Measurements from ENCODE around the gene DECR2.
"Not testable (repeated sequence)": the region's sequence is repeated elsewhere in the genome, so short reads cannot be mapped to it uniquely, and the experiment has no call there.

DECR2 gene, protein sequence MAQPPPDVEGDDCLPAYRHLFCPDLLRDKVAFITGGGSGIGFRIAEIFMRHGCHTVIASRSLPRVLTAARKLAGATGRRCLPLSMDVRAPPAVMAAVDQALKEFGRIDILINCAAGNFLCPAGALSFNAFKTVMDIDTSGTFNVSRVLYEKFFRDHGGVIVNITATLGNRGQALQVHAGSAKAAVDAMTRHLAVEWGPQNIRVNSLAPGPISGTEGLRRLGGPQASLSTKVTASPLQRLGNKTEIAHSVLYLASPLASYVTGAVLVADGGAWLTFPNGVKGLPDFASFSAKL

DNA sequence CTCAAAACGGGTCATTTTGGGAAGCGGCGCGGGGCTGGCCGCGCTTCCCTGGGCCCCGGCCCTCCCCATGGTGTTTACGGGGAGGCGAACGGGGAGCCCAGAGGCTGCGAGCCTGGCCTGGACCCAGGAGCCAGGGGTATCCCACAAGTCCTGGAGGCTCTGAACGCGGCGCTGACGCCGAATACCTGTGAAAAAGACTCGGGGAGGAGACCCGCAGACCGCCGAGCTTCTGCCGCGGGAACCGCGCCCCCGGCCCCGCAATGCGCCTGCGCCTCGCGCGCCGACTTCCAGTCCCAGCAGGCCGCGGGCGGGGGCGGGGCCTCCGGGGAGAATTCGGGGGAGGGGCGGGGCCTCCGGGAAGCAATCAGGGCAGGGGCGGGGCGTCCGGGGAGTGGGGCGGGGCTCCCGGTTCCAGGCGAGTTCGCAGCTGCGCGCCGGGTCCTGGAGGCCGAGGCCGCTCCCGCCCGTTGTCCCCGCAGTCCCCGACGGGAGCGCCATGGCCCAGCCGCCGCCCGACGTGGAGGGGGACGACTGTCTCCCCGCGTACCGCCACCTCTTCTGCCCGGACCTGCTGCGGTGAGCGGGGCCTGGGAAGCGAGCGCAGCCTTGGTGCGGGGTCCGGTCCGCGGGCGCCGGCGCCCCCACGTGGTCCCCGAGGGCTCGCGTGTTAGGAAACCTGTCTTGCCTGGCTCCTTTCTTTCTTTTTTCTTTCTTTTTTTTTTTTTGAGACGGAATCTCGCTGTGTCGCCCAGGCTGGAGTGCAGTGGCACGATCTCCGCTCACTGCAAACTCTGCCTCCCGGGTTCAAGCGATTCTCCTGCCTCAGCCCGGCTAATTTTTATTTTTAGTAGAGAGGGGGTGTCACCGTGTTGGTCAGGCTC, at the start of gene DECR2:
Gene DECR2, plus strand, starts transcription at position 418 of the 881 bp plus-strand sequence. Its CDS starts 79 bp downstream, at position 497.
- DNase-seq (ENCODE audit: low read depth), result peak; percentile 99

DNA sequence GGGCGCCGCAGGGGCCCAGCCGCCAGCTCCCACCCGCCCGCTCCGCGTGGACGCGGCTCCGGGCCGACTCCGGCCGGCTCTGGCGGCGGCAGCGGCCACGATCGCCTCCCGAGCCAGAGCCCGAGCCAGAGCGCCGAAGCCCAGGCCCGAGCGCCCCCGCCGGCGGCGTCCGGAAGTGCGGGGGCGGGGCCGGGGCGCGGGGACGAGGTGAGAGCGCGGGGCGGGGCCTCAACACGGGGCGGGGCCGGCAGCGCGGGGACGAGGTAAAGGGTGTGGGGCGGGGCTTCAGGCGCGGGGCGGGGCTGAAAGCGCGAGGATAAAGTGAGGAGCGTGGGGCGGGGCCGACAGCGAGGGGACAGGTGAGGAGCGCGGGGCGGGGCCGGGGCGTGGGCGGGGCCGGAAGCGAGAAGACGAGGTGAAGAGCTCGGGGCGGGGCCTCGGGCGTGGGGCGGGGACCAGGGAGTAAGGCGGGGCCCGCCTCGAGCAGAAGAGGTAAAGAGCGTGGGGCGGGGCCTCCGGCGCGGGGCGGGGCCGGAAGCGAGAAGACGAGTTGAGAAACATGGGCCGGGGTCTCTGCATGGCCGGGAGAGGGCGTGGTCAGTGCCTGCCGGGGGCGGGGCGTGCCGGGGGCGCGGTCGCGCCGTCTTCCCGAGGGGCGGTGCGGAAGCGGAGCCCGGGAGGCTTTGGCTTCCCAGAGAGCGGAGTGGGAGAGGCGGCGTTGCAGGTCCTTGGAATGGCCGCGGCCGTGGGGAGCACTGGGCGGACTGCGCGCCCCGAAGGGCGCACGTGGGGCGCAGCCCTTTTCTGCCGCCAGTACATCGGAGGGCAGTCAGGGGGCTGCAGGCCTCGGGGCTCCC, 48.9 kb upstream of the DECR2 start, which contains the start of gene AXIN1:
Gene AXIN1, minus strand, starts transcription at position 177 of the 857 bp plus-strand sequence. CDS start 5,698 bp downstream, outside the sequence.
- peak; percentile 100 for DNase-seq (ENCODE audit: low read depth)

GRCh38 chr16:353404-354290, 48.0 kb upstream of the DECR2 start:
- DNase-seq (ENCODE audit: low read depth), result no peak

- DNase-seq (ENCODE audit: low read depth), result no peak
These were observed 47.3 kb upstream of the DECR2 start for GRCh38 chr16:354291-354881.

DNA sequence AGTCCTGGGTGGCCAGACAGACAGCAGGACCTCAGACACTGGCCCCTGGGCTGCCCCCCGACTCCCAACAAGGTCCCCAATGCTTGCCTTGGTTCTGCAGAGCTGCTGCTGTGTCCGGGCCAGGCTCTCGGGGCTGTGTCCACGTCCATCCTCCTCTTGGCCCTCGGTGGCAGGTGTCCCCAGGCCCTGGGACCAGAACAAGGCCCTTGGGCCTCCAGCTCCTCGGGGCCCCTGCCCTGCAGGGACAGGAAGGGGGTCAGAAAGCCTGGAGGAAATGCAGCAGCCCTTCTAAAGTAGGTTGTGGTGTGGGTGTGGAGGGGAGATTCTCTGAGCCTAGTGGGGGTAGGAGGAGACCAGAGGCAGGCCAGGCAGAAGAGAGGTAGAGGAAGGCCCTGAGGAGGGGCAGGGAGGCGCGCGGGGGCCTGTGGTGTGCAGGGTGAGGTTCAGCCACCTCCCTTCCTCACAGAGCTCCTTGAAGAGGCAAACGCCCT, 46.7 kb upstream of the DECR2 start:
- DNase-seq (ENCODE audit: low read depth), result no peak

- DNase-seq (ENCODE audit: low read depth), result no peak
These were observed 44.9 kb upstream of the DECR2 start for GRCh38 chr16:356741-357140.

DNA sequence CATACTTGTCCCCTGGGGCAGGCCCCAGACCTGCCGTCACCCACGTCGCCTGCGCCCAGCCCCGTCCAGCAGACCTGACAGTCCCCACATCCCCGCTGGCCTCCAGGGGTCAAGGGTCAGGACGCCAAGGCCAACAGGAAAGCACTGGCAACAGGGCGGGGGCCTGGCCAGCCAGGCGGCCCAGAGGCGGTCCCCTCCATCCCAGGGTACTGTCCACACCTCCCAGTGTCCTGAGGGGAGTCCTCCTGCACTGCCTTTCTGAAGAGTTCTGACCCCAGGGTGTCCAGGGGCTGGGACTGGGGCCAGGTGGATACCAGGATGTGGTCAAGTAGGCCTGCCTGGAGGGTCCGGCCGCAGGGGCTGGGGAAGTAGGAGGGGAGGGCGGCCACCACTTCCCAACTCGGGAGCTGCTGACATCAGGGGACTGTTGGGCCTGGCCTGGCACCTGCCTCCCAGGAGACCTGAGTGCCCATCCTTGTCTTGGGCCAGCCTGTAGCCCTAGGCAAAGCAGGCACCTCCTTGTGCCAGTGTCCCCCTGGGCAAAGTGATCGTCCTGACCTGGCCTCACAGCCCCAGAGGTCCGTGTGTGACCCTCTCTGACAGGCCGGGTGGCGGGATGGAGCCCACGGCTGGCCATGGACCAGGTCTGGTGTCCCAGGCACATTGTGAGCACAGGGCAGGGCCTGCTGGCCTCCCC, 42.5 kb upstream of the DECR2 start:
- no peak for DNase-seq (ENCODE audit: low read depth)

DNA sequence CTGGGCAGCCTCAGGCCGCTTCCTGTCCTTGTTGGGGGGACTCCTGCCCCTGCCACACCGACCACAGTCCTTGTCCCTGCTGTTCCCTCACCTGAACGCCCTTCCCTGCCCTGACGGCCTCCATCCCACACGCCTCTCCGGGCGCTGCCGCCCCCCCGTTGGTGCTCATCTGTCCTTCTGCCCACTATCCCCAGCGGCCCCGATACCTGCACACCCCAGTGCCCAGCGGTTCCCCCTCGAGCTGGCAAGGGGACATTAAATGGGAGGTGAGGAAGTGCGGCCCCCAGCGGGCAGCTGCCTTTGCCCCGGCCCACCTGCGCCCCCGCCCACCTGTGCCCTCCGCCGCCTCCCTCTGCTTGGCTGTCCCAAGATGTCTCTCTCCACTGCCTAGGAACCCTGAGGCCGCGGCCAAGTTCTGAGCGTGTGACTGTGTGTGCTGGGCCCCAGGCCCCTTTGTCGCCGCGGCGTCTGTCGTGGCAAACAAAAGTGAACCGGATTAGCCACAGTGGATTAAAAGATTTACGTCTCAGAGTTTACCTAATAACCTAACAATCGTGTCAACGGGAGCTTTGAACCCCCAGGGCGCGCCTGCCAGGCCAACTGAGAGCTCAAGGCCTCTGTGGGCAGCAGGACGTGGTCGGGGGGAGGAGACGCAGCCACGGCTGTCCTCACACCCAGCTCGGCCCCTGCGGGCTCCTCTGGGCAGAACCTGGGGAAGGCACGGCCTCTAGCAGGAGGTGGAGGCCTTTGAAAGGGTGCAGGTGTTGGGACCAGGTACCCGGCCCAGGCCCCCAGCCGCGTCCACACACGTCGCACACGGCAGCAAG, 41.6 kb upstream of the DECR2 start:
- no peak for DNase-seq (ENCODE audit: low read depth)

GRCh38 chr16:360698-361336, 40.9 kb upstream of the DECR2 start:
- no peak for DNase-seq (ENCODE audit: low read depth)

GRCh38 chr16:361341-361871, 40.3 kb upstream of the DECR2 start:
- DNase-seq (ENCODE audit: low read depth), result no peak

DNA sequence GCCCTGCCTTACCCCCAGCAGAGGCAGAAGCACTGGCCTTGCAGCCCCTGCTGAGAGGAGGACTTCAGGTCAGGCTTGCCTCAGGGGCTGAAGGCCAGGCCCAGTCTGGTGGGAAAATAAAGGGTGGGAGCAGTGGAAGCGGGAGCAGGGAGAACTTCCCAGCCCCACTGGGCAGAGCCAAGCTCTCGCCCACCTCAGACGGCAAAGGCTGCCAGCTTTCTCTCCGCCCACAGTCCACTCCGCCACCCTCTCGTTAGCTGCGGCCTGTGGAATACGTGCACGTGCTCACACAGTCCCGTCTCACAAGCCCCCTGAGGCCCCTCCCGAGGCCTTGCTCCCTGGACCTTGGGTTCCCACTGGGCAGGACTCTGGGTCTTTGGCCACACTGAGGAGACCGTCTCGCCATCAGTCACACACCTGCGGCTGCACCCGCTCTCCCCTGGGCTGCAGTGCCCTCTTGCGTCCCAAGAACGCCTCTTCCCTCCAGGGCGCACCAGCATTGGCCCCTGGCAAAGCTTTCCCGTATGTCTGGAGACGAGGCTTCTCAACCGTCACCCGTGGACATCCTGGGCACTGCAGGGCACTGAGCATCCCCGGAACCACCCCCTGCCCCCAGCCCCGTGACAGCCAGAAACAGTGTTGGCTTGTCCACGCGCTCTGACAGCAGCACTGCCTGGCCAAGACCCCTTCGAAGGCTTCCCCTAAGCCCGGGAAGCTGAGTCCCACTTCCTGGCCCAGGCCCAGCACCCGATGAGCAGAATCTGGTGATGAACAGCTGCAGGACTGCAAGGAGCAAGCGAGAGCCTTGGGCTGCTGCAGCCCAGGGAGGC, 39.6 kb upstream of the DECR2 start:
- DNase-seq (ENCODE audit: low read depth), result no peak

- not testable (repeated sequence) for DNase-seq (ENCODE audit: low read depth)
These were observed 39.0 kb upstream of the DECR2 start for GRCh38 chr16:362702-362999.

DNA sequence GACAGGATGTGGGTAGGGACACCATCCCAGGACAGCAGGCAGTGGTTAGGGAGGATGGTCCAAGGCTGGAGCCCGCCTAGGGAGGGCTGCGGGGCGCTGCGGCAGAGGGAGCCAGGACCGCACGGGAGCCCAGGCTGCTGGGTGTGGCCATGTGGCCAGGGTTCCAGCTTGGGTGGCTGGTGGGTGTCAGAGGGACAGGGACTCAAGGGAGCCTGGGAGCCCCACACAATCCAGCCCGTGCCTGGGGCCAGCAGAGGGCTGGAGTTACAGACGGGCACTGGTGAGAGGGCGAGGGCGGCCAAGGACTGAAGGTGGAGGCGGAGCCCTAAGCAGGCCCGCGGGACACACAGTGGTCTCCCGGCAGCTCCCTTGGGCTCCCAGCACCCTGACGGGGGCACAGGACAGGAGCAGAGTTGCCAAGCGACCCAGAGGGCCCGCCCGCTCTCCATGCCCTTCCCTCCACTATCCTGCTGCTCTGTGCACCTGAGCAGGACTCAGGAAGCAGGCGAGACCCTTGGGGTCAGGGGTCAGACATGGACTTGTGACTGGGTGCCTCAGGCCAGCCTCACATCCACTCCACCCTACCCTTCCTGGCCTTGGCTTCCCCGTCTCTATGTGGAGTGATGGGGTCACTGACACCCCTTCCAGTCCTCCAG, 38.4 kb upstream of the DECR2 start:
- DNase-seq (ENCODE audit: low read depth), result no peak

- DNase-seq (ENCODE audit: low read depth), result no peak
These were observed 37.8 kb upstream of the DECR2 start for GRCh38 chr16:363766-364490.

DNA sequence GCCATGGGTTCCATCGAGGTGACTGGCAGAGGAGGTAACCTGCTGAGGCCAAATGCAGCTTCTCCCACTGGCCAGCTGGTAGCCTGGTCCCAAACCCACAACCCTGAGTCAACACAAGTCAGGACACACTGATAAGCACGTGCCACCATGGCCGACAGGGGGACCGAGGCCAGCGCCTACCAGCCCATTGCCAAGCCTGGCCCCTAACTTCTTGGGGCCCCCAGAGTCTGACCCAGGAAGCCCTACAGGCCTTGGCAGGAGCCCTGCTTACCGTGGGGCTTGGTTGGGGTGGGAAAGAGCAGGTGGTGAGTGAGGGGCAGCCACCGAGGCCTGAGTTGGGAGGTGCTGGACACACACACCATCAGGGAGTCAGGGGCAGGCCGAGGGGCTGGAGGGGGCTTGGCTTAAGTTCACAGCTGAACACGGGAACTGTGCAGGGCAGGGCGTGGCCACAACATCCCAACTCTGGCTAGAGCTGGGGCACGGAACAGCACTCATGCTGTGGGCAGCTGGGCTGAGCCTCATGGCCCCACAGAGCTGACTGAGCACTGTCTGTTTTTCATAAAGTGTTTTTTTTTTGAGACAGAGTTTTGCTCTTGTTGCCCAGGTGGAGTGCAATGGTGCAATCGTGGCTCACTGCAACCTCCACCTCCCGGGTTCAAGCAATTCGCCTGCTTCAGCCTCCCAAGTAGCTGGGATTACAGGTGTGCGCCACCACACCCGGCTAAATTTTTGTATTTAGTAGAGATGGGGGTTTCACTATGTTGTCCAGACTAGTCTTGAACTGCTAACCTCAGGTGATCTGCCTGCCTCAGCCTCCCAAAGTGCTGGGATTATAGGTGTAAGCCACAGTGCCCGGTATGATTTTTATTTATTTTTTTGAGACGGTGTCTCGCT, 36.8 kb upstream of the DECR2 start:
- no peak for DNase-seq (ENCODE audit: low read depth)

Measured in stimulated activated CD8-positive, alpha-beta memory T cell treated with anti-CD3 and anti-CD28 coated beads, Interleukin-7, amount 100 ng/mL, for 24 hours (primary cell).